GM10847 (cell line): ENCODE measurements around the gene KDM2B.

ENCODE experiments used
- POLR2A ChIP-seq: IDR thresholded peaks from 2 replicates; pipeline ENCODE4 v1.6.1; 2011; ENCODE audit not compliant: insufficient read length; ENCODE audit errors: extremely low read depth

The KDM2B gene

GRCh38 chr12:121451961-121452339 is 128.9 kb downstream of the KDM2B start:
- no peak for TF ChIP-seq POLR2A

- no peak for TF ChIP-seq POLR2A
These were observed 132.0 kb downstream of the KDM2B start for GRCh38 chr12:121448771-121449315.

- TF ChIP-seq POLR2A: no peak
These were observed 134.1 kb downstream of the KDM2B start for GRCh38 chr12:121446750-121447149.

- TF ChIP-seq POLR2A: no peak
These were observed 136.0 kb downstream of the KDM2B start for GRCh38 chr12:121444842-121445202.

- TF ChIP-seq POLR2A: no peak
These were observed 136.6 kb downstream of the KDM2B start for GRCh38 chr12:121443911-121444841.

- TF ChIP-seq POLR2A: no peak
These were observed 137.5 kb downstream of the KDM2B start for GRCh38 chr12:121443193-121443870.

- TF ChIP-seq POLR2A: no peak
These were observed 138.5 kb downstream of the KDM2B start for GRCh38 chr12:121442028-121442948.

GRCh38 chr12:121441555-121441954 is 139.3 kb downstream of the KDM2B start:
- no peak for TF ChIP-seq POLR2A

GRCh38 chr12:121440768-121441167 is 140.1 kb downstream of the KDM2B start:
- TF ChIP-seq POLR2A: no peak

- TF ChIP-seq POLR2A: no peak
These were observed 141.1 kb downstream of the KDM2B start for GRCh38 chr12:121439715-121440114.

GRCh38 chr12:121438905-121439304 is 141.9 kb downstream of the KDM2B start:
- TF ChIP-seq POLR2A: no peak

- TF ChIP-seq POLR2A: no peak
These were observed 144.1 kb downstream of the KDM2B start for GRCh38 chr12:121436706-121437105.

GRCh38 chr12:121432740-121433480 is 147.9 kb downstream of the KDM2B start:
- no peak for TF ChIP-seq POLR2A

- TF ChIP-seq POLR2A: no peak
These were observed 149.9 kb downstream of the KDM2B start for GRCh38 chr12:121430833-121431415.
